Upper lobe of left lung (tissue), 4 donors: ENCODE data around the gene CEBPB.
"Not testable (repeated sequence)": the region's sequence is repeated elsewhere in the genome, so short reads cannot be mapped to it uniquely, and the experiment has no call there.

Source experiments
- CTCF ChIP-seq, 6 experiments: fragments of 450-650 bp in 4 of 6; fragments of 200-600 bp in 2 of 6; sonication (generic) in 2 of 6; IDR thresholded peaks; one replicate each; pipeline ENCODE4 v1.5.1; 2016 to 2019; ENCODE audit warnings: antibody characterized with exemption in 6 of 6
- EP300 ChIP-seq, 4 donors: sonication (generic); formaldehyde crosslinking; IDR thresholded peaks; one replicate each; pipeline ENCODE4 v1.5.1; 2017; ENCODE audit warnings: antibody characterized with exemption in 4 of 4, control low read depth in 2 of 4

GRCh38 chr20:50178672-50179071, 12.0 kb upstream of the CEBPB start:
- TF ChIP-seq CTCF, EP300 (IDR thresholded peaks at IDR 0.05): not testable (repeated sequence)
